ENCODE results near the gene TAS2R7.

DNA sequence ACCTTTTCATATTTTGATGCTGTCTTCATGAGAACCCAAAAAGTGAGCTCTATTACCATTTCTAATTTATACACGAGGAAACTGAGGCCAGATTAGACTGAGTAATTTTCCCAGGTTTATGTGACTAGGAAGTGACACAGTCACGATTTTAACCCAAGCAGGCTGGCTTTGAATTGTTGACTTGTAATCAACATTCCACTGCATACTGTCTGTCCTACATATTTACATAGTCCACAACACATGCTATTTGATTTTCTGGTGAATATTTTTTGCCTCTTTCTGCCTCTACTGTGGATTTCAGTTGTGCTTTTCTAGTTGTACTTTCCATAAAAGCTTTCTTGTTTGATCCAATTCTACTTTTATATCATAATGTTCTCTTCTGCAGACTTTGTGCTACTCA lies 8.2 kb downstream of the TAS2R7 start:
- TF ChIP-seq POLR2AphosphoS5 (IDR thresholded peaks at IDR 0.05; ENCODE audit: low read depth, low read length): no peak
- no peak for TF ChIP-seq POLR2A (IDR thresholded peaks at IDR 0.05; ENCODE audit: low read depth, low read length)
